GM12891 (cell line): ENCODE data around the gene SLC8B1.

ENCODE experiments used
- PAX5 ChIP-seq: IDR thresholded peaks from 2 replicates; pipeline ENCODE4 v1.6.1; 2011; ENCODE audit warnings: low read length, moderate library complexity, mild to moderate bottlenecking; ENCODE audit not compliant: insufficient read depth, severe bottlenecking
- POLR2A ChIP-seq: IDR thresholded peaks from 2 replicates; pipeline ENCODE4 v1.6.1; 2011; ENCODE audit warnings: low read depth, low read length, control low read depth
- POLR2AphosphoS5 ChIP-seq: IDR thresholded peaks from 2 replicates; pipeline ENCODE4 v1.6.1; 2011; ENCODE audit warnings: low read depth, low read length, control low read depth
- POU2F2 ChIP-seq: IDR thresholded peaks from 2 replicates; pipeline ENCODE4 v1.6.1; 2011; ENCODE audit warnings: low read depth, mild to moderate bottlenecking, control low read depth, low read length, moderate library complexity
- TAF1 ChIP-seq: IDR thresholded peaks from 2 replicates; pipeline ENCODE4 v1.6.1; 2011; ENCODE audit warnings: low read depth, low read length, control low read depth

DNA sequence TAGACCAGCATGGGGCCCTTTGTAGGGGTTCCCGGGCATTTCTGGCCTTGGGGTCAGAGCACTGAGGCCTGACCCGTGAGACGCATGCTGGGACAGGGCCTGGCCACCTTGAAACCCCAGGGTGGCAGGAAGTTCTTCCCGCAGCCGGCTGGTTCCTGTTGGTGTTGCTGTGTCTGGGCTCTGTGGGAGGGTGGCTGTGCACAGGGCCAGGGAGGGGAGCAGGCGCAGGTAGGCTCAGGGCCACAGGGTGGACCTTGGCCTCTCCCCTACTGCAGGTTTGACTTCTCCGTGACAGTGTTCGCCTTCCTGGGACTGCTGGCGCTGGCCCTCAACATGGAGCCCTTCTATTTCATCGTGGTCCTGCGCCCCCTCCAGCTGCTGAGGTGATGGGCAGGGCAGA lies 48.2 kb downstream of the SLC8B1 start:
- TF ChIP-seq POLR2AphosphoS5 (no peak), POLR2A (no peak), TAF1 (no peak), POU2F2 (no peak), PAX5 (no peak)
